PC-9 (cell line): ENCODE data around the gene OR13H1. TPM values are rescaled to one million over a fixed set of nuclear protein-coding genes. Genes with fewer than 3 reads are reported as not detected.
A peak's percentile ranks its signal among the peaks of the same experiment; 100 is the strongest.
"Not testable (repeated sequence)": the region's sequence is repeated elsewhere in the genome, so short reads cannot be mapped to it uniquely, and the experiment has no call there.

Experiments used
- Bru-seq: library from RNA; stranded (reverse); fragments of 400-500 nt; gene quantifications from one replicate; lab custom pipeline; 2021; lab: Mats Ljungman, UMichigan
- BruChase-seq, 2 experiments: library from RNA; stranded (reverse); fragments of 400-500 nt; gene quantifications; one replicate each; lab custom pipeline; 2021; lab: Mats Ljungman, UMichigan
- BruUV-seq: library from RNA; stranded (reverse); fragments of 400-500 nt; replicated peaks from 2 replicates; lab custom pipeline; 2021; lab: Mats Ljungman, UMichigan
- CTCF ChIA-PET: fragments of 300-600 bp; sonication (Branson Sonifier 250); formaldehyde crosslinking; loops from one replicate; lab custom pipeline; 2022; ENCODE audit warnings: antibody characterized with exemption; lab: Charles Lee
- POLR2A ChIA-PET: fragments of 300-600 bp; sonication (Branson Sonifier 250); formaldehyde crosslinking; loops from one replicate; lab custom pipeline; 2022; ENCODE audit warnings: antibody characterized with exemption; ENCODE audit not compliant: unreplicated experiment; lab: Charles Lee
- DNase-seq, 2 experiments: peaks; one replicate each; pipeline versions ENCODE4 v3.0.0 to v3.0.0-alpha.2; 2015 to 2022; ENCODE audit warnings: mixed read lengths in 1 of 2
- H2AFZ ChIP-seq: fragments of 200-600 bp; sonication (generic); 2 replicates; pipeline ENCODE4 v1.8.1; 2017; ENCODE audit warnings: antibody characterized with exemption
- H3F3A ChIP-seq: fragments of 200-600 bp; sonication (generic); 2 replicates; pipeline ENCODE4 v1.8.1; 2017; ENCODE audit warnings: antibody characterized with exemption, mild to moderate bottlenecking, low read depth; ENCODE audit not compliant: insufficient read depth
- H3K27ac ChIP-seq: fragments of 200-600 bp; sonication (generic); 2 replicates; pipeline ENCODE4 v1.6.1; 2016; ENCODE audit warnings: mixed run types
- H3K27me3 ChIP-seq: fragments of 200-600 bp; sonication (generic); 2 replicates; pipeline ENCODE4 v1.6.1; 2016; ENCODE audit warnings: low read depth, mixed run types; ENCODE audit not compliant: insufficient read depth
- H3K36me3 ChIP-seq: fragments of 200-600 bp; sonication (generic); 2 replicates; pipeline ENCODE4 v1.6.1; 2016; ENCODE audit warnings: low read depth, mixed run types
- H3K4me1 ChIP-seq: fragments of 200-600 bp; sonication (generic); replicated peaks from 2 replicates; pipeline ENCODE4 v1.6.1; 2016; ENCODE audit warnings: mixed run types; ENCODE audit not compliant: insufficient read depth
- H3K4me2 ChIP-seq: fragments of 200-600 bp; sonication (generic); 2 replicates; pipeline ENCODE4 v1.6.1; 2017; ENCODE audit warnings: mixed run types
- H3K4me3 ChIP-seq: fragments of 200-600 bp; sonication (generic); 2 replicates; pipeline ENCODE4 v1.6.1; 2016; ENCODE audit warnings: mixed run types
- H3K79me2 ChIP-seq: fragments of 200-600 bp; sonication (generic); 2 replicates; pipeline ENCODE4 v1.6.1; 2017; ENCODE audit warnings: low read depth, mixed run types
- H3K9me2 ChIP-seq: fragments of 200-600 bp; sonication (generic); 2 replicates; pipeline ENCODE4 v1.8.1; 2017; ENCODE audit warnings: mild to moderate bottlenecking; ENCODE audit not compliant: insufficient read depth
- H3K9me3 ChIP-seq: fragments of 200-600 bp; sonication (generic); 2 replicates; pipeline ENCODE4 v1.8.1; 2016; ENCODE audit warnings: low read depth; ENCODE audit not compliant: insufficient read depth
- H4K20me1 ChIP-seq: fragments of 200-600 bp; sonication (generic); 2 replicates; pipeline ENCODE4 v1.8.1; 2017; ENCODE audit not compliant: insufficient read depth
- EZH2 ChIP-seq: fragments of 200-600 bp; sonication (generic); IDR thresholded peaks from 2 replicates; pipeline ENCODE4 v1.8.0; 2017; ENCODE audit warnings: antibody characterized with exemption, low read depth
- intact Hi-C: fragments of 100-400 bp; cut with micrococcal nuclease; formaldehyde crosslinking; loops from one replicate; pipeline ENCODE4 v1.10.0; 2022; ENCODE audit not compliant: unreplicated experiment
- long read RNA-seq: library from polyadenylated mRNA; stranded (forward); transcript quantifications from one replicate; pipeline ENCODE4 v2.0.0, GENCODE V29; 2022
- total RNA-seq: library from RNA; stranded (reverse); gene quantifications from 2 replicates; pipeline ENCODE4 v1.2.3, GENCODE V29; 2021
- TF ChIP-seq, protein P1 (sequence below): fragments of 200-600 bp; sonication (generic); conservative IDR thresholded peaks from 2 replicates; pipeline ENCODE4 v1.6.1; 2017; ENCODE audit warnings: mixed run types, antibody characterized with exemption, mild to moderate bottlenecking, moderate library complexity

The OR13H1 gene, protein sequence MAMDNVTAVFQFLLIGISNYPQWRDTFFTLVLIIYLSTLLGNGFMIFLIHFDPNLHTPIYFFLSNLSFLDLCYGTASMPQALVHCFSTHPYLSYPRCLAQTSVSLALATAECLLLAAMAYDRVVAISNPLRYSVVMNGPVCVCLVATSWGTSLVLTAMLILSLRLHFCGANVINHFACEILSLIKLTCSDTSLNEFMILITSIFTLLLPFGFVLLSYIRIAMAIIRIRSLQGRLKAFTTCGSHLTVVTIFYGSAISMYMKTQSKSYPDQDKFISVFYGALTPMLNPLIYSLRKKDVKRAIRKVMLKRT
- total RNA-seq (not detected in 2 replicates), Bru-seq, nascent RNA (not detected), BruChase-seq, experiment 1, labeled RNA remaining after a 2-hour chase (not detected), BruChase-seq, experiment 2, labeled RNA remaining after a 6-hour chase (not detected)
- long read RNA-seq = 0 reads

GRCh38 chrX:131543774-131544173, at the start of gene OR13H1:
OR13H1 (plus strand) TSS chrX:131544074; CDS start chrX:131544074, 0 bp downstream.
- Histone ChIP-seq H3K9me2 (no peaks in the 10 kb centered on the region; the same call in 1 of the 2 replicates), H3F3A (no peaks in the 10 kb centered on the region), H3K4me3 (no peak within 1 kb of the TSS), H3K36me3 (no peaks in the 10 kb centered on the region), H3K27me3 (no peaks in the 10 kb centered on the region), H3K9me3 (no peaks in the 10 kb centered on the region), H3K4me2 (no peak within 1 kb of the TSS), H4K20me1 (no peaks in the 10 kb centered on the region), H3K79me2 (no peaks in the 10 kb centered on the region), H3K27ac (no peak within 1 kb of the TSS), H2AFZ (no peak within 1 kb of the TSS), H3K4me1 (no peaks in the 10 kb centered on the region)
- POLR2A ChIA-PET = no interaction called here
- no peak for TF ChIP-seq EZH2
- TF ChIP-seq, protein P1, sequence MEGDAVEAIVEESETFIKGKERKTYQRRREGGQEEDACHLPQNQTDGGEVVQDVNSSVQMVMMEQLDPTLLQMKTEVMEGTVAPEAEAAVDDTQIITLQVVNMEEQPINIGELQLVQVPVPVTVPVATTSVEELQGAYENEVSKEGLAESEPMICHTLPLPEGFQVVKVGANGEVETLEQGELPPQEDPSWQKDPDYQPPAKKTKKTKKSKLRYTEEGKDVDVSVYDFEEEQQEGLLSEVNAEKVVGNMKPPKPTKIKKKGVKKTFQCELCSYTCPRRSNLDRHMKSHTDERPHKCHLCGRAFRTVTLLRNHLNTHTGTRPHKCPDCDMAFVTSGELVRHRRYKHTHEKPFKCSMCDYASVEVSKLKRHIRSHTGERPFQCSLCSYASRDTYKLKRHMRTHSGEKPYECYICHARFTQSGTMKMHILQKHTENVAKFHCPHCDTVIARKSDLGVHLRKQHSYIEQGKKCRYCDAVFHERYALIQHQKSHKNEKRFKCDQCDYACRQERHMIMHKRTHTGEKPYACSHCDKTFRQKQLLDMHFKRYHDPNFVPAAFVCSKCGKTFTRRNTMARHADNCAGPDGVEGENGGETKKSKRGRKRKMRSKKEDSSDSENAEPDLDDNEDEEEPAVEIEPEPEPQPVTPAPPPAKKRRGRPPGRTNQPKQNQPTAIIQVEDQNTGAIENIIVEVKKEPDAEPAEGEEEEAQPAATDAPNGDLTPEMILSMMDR = no peak
- no peak for DNase-seq
- BruUV-seq = no TSS peak
- CTCF ChIA-PET = no interaction called here
- intact Hi-C loops = loop anchor here (10.0 kb wide), 1 partner anchor 71 kb away; no protein-coding TSS in a partner anchor

DNA sequence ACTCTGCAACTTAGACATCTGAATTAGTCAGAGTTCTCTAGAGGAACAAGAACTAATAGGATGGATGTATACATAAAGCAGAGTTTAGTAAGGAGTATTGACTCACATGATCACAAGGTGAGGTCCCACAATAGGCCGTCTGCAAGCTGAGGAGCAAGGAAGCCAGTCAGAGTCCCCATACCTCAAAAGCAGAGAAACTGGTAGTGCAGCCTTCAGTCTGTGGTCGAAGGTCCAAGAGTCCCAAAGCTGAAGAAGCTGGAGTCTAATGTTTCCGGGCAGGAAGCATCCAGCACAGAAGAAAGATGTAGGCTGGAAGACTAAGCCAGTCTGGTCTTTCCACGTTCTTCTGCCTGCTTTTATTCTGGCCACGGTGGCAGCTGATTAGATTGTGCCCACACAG, 42.3 kb upstream of the OR13H1 start:
- H3K27ac ChIP-seq, intact Hi-C loops, H2AFZ ChIP-seq, H3K79me2 ChIP-seq, H4K20me1 ChIP-seq, H3K36me3 ChIP-seq, CTCF ChIA-PET, H3K9me3 ChIP-seq, BruUV-seq, H3K27me3 ChIP-seq, H3K9me2 ChIP-seq, H3F3A ChIP-seq, H3K4me2 ChIP-seq, H3K4me3 ChIP-seq, POLR2A ChIA-PET: not testable (repeated sequence)
- peaks cover 12% of the 10 kb centered on the region for H3K4me1 ChIP-seq
- DNase-seq = peak; percentile 20 to 75

- TF ChIP-seq EZH2 = no peak
- TF ChIP-seq, protein P1 = no peak
- Histone ChIP-seq H4K20me1 (no peaks in the 10 kb centered on the region), H3K4me1 (no peaks in the 10 kb centered on the region), H3K9me3 (peaks cover 20% of the 10 kb centered on the region), H3K79me2 (no peaks in the 10 kb centered on the region), H3K4me2 (no peak overlapping the region), H3K27me3 (no peaks in the 10 kb centered on the region), H3F3A (no peaks in the 10 kb centered on the region), H3K27ac (no peak overlapping the region), H3K4me3 (no peak overlapping the region), H3K36me3 (no peaks in the 10 kb centered on the region), H3K9me2 (no peaks in the 10 kb centered on the region), H2AFZ (no peak overlapping the region)
- DNase-seq = no peak
- CTCF ChIA-PET = no interaction called here
- no TSS peak for BruUV-seq
- intact Hi-C loops = no loop called here
- POLR2A ChIA-PET = no interaction called here
Observed at GRCh38 chrX:131513159-131513914, 30.5 kb upstream of the OR13H1 start.
